SH-SY5Y (cell line): ENCODE measurements around the gene GRIN2A.

Source experiments
- GATA2 ChIP-seq: IDR thresholded peaks from 2 replicates; pipeline ENCODE4 v1.6.1; 2011; ENCODE audit warnings: mild to moderate bottlenecking, low read depth, low read length
- GATA3 ChIP-seq: IDR thresholded peaks from 2 replicates; pipeline ENCODE4 v1.6.1; 2011; ENCODE audit warnings: low read depth, mild to moderate bottlenecking, low read length, moderate library complexity

- TF ChIP-seq GATA2: no peak
- TF ChIP-seq GATA3: no peak
These were observed 201.2 kb downstream of the GRIN2A start for GRCh38 chr16:9980981-9981380.
